Measurements from ENCODE around the gene AK1. TPM values are rescaled to one million over a fixed set of nuclear protein-coding genes. Genes with fewer than 3 reads are reported as not detected.

The AK1 gene
- total RNA-seq, 2 donors from 2014 or later, result 19.0 to 22.8 TPM

DNA sequence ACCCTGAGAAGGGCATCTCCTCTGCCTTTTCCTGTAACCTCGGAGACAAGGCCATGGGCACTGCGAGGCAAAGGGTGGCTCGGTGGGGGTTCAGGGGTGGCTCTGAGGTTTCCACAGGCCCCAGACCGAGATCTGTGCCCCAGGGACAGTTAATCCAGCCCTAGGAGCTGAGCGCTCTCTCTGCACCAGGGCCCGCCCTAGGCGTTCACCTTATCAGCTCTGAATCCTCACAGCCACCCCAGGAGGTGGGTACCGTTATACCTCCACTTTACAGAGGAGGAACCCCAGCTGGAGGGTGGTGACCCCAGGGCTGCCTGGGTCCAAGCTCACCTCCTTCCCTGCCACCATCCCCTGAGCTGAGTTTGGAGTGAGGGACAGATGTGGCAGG is 20.8 kb downstream of the AK1 start:
- TF ChIP-seq, protein P1, sequence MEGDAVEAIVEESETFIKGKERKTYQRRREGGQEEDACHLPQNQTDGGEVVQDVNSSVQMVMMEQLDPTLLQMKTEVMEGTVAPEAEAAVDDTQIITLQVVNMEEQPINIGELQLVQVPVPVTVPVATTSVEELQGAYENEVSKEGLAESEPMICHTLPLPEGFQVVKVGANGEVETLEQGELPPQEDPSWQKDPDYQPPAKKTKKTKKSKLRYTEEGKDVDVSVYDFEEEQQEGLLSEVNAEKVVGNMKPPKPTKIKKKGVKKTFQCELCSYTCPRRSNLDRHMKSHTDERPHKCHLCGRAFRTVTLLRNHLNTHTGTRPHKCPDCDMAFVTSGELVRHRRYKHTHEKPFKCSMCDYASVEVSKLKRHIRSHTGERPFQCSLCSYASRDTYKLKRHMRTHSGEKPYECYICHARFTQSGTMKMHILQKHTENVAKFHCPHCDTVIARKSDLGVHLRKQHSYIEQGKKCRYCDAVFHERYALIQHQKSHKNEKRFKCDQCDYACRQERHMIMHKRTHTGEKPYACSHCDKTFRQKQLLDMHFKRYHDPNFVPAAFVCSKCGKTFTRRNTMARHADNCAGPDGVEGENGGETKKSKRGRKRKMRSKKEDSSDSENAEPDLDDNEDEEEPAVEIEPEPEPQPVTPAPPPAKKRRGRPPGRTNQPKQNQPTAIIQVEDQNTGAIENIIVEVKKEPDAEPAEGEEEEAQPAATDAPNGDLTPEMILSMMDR (conservative IDR thresholded peaks at IDR 0.05), result no peak
- H3K4me3 Mint-ChIP-seq, result no peak overlapping the region
- H3K36me3 ChIP-seq (ENCODE audit: control insufficient read depth, insufficient read depth, low read length), result no peaks in the 10 kb centered on the region
- no peak overlapping the region for H3K4me3 ChIP-seq (ENCODE audit: low read length)
- H3K4me1 Mint-ChIP-seq, result peaks cover 14% of the 10 kb centered on the region
- no peaks in the 10 kb centered on the region for H3K9me3 Mint-ChIP-seq
- no peaks in the 10 kb centered on the region for H3K9me3 ChIP-seq (ENCODE audit: control insufficient read depth, low read length)
- DNase-seq, result no peak
- no peaks in the 10 kb centered on the region for H3K27me3 ChIP-seq (ENCODE audit: control insufficient read depth, insufficient read depth, low read length, poor library complexity, severe bottlenecking)
- 85 to 92% methylated on average over 7 to 8 of the region's 8 CpGs for WGBS, 2 experiments (ENCODE audit: insufficient coverage in 1 of 2, insufficient read length in 1 of 2)
- H3K4me1 ChIP-seq (ENCODE audit: control insufficient read depth, insufficient read depth, low read length), result no peaks in the 10 kb centered on the region
- H3K27ac Mint-ChIP-seq, result no peak overlapping the region
- no peak overlapping the region for H3K9ac ChIP-seq (ENCODE audit: extremely low read depth, low read length, poor library complexity, severe bottlenecking)
- no peaks in the 10 kb centered on the region for H3K27me3 Mint-ChIP-seq (ENCODE audit: insufficient read depth)
- no peak overlapping the region for H3K27ac ChIP-seq (ENCODE audit: low read depth, low read length)
- no peaks in the 10 kb centered on the region for H3K36me3 Mint-ChIP-seq (ENCODE audit: low read depth)

DNA sequence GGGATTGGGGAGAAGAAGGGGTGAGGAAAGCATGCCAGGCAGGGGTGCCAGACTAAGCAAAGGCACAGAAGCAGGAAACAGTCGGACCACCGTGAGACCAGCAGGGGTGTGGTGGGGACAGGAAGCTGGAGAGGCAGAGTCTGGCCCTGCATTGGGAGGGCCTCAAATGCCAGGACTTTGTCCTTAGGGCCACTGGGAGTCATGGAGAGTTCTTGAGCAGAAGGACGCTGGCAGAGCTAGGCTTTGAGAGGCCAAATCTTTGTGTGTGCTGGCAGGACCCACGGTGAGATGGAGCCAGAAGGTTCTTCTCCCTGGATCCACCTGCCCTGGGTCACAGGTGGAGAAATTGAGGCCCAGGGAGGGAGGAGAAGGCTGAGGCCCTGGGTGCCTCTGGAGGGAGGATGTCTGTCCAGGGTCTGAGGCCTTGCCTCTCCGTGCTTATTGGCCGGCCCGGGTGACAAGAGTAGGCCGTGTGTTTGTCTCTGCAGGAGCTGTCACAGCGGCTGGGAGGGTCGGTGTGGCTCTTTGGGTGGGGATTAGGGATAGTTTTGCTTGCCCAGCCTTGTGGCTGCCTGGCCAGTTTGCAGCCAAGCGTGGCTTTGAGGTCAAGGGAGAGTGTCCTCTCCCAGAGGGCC is 21.3 kb downstream of the AK1 start:
- no peak overlapping the region for H3K9ac ChIP-seq (ENCODE audit: extremely low read depth, low read length, poor library complexity, severe bottlenecking)
- no peaks in the 10 kb centered on the region for H3K9me3 Mint-ChIP-seq
- 84% methylated on average over 5 to 11 of the region's 11 CpGs for WGBS, 2 experiments (ENCODE audit: insufficient coverage in 1 of 2, insufficient read length in 1 of 2)
- H3K4me1 Mint-ChIP-seq, result peaks cover 14% of the 10 kb centered on the region
- H3K4me3 ChIP-seq (ENCODE audit: low read length), result no peak overlapping the region
- no peaks in the 10 kb centered on the region for H3K27me3 ChIP-seq (ENCODE audit: control insufficient read depth, insufficient read depth, low read length, poor library complexity, severe bottlenecking)
- no peak for DNase-seq
- H3K27me3 Mint-ChIP-seq (ENCODE audit: insufficient read depth), result no peaks in the 10 kb centered on the region
- H3K9me3 ChIP-seq (ENCODE audit: control insufficient read depth, low read length), result no peaks in the 10 kb centered on the region
- H3K36me3 Mint-ChIP-seq (ENCODE audit: low read depth), result no peaks in the 10 kb centered on the region
- H3K36me3 ChIP-seq (ENCODE audit: control insufficient read depth, insufficient read depth, low read length), result no peaks in the 10 kb centered on the region
- H3K27ac ChIP-seq (ENCODE audit: low read depth, low read length), result no peak overlapping the region
- TF ChIP-seq, protein P1 (conservative IDR thresholded peaks at IDR 0.05), result no peak
- H3K4me1 ChIP-seq (ENCODE audit: control insufficient read depth, insufficient read depth, low read length), result no peaks in the 10 kb centered on the region
- H3K27ac Mint-ChIP-seq, result peak overlapping the region; percentile 77
- H3K4me3 Mint-ChIP-seq, result no peak overlapping the region

DNA sequence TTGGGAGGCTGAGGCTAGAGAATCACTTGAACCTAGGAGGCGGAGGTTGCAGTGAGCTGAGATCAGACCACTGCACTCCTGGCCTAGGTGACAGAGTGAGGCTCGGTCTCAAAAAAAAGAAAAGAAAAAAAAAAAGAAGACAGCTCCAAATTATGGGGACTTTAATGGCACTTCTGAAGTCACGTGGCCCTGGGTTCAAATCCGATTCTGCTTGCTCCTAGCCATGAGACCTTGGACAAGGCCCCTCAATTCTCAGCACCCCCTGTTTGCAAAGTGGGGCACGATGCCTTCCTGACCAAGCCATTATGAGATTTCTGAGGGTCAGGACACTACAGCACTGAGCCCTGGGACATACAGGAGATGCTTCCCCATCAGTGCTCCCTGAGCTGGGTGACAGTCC is 22.0 kb downstream of the AK1 start:
- Histone ChIP-seq H3K27ac (ENCODE audit: low read depth, low read length) (no peak overlapping the region), H3K9me3 (ENCODE audit: control insufficient read depth, low read length) (no peaks in the 10 kb centered on the region), H3K36me3 (ENCODE audit: control insufficient read depth, insufficient read depth, low read length) (no peaks in the 10 kb centered on the region), H3K9ac (ENCODE audit: extremely low read depth, low read length, poor library complexity, severe bottlenecking) (no peak overlapping the region), H3K4me3 (ENCODE audit: low read length) (no peak overlapping the region), H3K4me1 (ENCODE audit: control insufficient read depth, insufficient read depth, low read length) (no peaks in the 10 kb centered on the region), H3K27me3 (ENCODE audit: control insufficient read depth, insufficient read depth, low read length, poor library complexity, severe bottlenecking) (no peaks in the 10 kb centered on the region)
- Mint-ChIP-seq H3K4me3 (no peak overlapping the region), H3K27me3 (ENCODE audit: insufficient read depth) (no peaks in the 10 kb centered on the region), H3K9me3 (no peaks in the 10 kb centered on the region), H3K36me3 (ENCODE audit: low read depth) (no peaks in the 10 kb centered on the region), H3K4me1 (peaks cover 14% of the 10 kb centered on the region), H3K27ac (peak overlapping the region; percentile 77)
- TF ChIP-seq, protein P1 (conservative IDR thresholded peaks at IDR 0.05), result no peak
- no peak for DNase-seq
- WGBS, 2 experiments (ENCODE audit: insufficient coverage in 1 of 2, insufficient read length in 1 of 2), result 92% methylated on average over 4 to 5 of the region's 5 CpGs

Data from endodermal cell (in vitro differentiated cells).